GF-D8 (cell line): ENCODE data around the gene PTPRM.

Experiments
- DNase-seq: peaks from one replicate; lab custom pipeline; 2025; lab: John Stamatoyannopoulos, UW

PTPRM gene

DNA sequence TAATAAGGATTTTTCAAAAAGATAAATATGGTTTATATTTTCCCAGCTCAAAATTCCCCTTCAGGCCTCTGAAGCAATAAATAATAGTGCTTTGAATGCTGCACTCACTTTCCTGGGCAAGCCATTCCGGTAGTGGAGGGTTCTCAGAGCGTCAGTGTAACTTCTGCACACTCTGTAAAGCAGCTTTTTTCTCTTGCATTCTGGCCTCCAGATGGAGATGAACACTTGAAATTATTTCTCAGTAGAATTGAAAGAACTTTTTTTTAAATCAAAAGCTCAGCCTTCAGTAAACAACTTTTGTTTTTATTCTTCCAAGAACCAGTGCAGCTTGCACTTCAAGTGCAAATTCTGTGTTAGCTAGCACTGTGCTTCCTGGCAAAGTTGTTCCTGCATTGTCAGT is 761.0 kb downstream of the PTPRM start:
- no peak for DNase-seq

- no peak for DNase-seq
Measured at GRCh38 chr18:8329186-8329771, 762.2 kb downstream of the PTPRM start.

DNA sequence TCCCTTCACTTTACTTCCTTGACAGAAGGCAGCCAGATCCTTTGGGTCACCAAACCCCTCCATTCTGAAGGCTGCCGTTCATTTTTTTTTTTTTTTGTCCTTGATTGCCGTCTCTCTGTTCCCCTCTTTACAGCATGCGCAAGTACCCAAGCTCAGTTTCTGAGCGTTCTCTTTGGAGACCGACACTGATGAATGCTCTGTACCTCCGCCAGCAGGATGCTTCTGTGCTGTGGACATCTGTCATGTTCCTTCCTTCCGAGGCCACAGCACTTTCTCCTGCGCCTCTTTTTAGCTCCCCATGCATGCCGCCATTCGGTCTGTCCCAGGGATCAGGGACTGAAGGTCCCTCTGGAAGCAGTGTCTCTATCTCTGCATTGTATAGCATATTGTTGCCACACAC is 763.5 kb downstream of the PTPRM start:
- DNase-seq = no peak

DNA sequence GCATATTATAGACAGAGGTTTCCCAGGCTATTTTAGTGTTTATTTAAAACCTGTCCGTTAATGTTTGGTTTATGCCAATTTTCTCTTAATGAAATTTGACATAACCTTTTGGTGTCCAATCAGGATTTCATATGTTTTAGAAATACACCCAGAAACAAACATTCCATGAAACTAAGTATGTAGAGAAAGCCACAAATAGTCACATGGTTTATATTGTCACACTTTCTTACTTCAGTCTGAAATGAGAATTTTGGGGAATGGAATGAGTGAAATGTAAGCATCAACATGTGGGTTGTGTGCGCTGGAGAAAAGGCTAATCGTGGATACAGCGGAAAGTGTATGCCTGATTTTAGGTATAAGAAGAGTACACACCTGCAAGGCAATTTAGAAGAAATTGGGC is 765.2 kb downstream of the PTPRM start:
- DNase-seq = no peak

GRCh38 chr18:8333961-8334360 is 766.8 kb downstream of the PTPRM start:
- DNase-seq = no peak

DNA sequence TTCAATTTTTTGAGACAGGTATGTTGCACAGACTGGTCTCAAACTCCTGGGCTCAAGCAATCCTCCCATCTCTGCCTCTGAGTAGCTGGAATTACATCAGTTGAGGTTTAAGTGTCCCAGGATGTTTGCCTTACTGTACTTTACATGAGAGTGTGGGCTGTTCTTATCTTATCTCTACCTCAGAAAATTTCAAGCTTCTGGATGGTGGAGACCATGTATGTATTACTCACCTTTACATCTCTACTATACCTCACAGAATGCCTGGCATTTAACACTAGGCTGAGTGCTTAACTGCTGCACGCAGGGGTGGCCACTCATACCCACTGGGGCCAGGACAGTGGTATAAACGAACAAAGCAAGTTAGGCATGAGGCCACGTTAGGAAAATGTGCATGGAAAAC is 770.1 kb downstream of the PTPRM start:
- no peak for DNase-seq

- no peak for DNase-seq
Measured at GRCh38 chr18:8339210-8339609, 772.1 kb downstream of the PTPRM start.

DNA sequence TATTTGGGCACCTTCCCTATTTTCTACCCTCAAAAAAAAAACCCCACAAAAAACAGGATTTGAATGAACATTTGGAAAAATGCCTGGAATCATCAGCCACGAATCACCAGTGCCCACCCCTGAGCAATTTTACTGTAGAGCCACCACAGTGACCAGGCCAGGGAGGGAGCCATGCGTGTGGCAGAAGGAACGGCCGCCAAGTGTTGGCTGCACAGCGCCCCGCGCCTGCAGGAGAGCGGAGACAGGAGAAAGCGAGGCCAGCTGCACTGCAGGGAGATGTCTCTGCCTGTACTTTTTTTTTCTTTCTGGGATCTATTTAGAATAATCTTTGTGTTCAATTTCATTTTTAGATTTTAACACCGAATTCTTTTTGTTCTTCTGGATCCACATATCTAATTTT is 772.8 kb downstream of the PTPRM start:
- no peak for DNase-seq

DNA sequence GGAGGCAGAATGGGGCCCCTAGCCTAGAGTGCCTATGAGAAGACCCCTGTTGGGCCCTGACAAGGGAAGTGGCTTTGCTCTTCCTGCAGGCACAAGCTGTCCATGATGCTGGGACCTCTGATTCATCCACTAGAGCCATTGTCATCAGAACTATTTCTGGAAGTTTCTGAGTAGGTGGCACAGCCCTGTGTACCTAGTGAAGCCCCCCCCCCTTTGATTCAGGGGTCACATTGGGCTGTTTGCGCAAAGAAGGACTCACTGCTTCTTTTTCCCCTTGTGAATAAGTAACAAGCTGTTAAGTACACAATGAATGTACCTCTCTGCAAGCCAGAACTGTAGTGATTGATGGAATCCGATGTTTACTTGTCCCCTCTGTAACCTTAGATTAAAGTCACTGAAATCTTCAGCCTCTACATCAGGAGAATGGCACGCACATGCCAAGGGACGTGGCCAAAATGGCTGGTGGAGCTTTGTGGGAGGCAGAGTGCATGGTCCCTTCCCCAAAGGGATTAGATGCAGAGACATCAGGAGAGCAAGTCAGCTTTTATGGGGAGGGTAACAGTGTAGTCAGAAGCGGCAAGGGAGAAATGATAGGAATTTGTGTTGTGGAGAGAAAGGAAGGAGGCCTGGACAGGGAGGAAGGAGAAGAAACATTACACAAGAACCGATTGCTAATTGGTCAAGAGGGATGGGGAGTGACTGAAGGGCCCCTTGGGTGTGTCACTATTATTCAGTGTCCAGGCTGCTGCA is 774.5 kb downstream of the PTPRM start:
- no peak for DNase-seq

DNA sequence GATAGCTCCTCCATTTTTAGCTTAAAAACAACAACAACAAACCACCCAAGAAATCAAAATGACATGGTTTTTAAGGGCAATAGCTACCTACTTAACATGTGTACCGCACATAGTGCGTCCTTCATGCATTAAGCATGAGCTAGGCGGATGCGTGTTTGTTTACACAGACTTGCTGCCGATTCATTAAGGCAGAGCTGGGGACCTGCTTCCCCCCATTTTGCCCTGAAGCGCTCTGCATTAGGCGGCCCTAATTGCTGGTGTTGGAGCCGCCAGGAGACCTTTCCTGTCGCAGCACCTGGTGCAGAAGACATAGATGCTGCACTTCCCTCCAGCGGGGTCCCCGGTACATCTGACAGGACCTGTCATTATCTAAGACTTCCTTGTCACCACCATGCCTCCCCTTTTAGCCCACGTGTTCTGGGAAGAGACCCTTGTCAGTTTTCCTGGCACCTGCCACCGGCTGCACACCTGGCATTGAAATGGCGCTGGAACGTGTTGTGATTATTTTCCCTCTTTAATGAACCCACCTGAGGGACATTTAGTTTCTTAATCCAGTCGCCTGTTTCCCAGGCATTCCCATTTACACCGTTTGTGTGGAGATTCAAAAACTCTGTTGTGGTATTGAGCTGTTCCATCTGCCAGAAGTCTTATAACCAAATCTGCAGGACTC is 781.1 kb downstream of the PTPRM start:
- no peak for DNase-seq

GRCh38 chr18:8349608-8350323 is 782.6 kb downstream of the PTPRM start:
- no peak for DNase-seq

- no peak for DNase-seq
Measured at GRCh38 chr18:8350628-8351027, 783.5 kb downstream of the PTPRM start.

DNA sequence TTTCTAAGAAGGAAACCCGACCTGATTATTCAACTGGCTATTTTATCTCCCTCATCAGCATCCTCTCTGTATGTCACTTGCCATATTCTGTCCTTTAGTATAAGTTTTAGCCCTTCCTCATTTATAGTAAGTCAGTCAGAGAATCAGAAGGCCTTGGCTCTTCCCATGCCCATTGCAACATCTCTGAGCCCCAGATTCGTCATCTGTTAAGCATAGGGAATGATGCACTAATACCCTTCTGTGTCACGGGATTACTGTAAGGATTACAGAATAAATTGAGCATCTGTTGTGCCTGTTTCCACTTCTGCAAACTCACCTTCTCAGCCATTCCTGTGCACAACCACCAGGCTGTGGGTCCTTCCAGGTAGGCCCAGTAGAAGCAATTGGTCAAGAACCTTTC is 784.0 kb downstream of the PTPRM start:
- DNase-seq = no peak

DNA sequence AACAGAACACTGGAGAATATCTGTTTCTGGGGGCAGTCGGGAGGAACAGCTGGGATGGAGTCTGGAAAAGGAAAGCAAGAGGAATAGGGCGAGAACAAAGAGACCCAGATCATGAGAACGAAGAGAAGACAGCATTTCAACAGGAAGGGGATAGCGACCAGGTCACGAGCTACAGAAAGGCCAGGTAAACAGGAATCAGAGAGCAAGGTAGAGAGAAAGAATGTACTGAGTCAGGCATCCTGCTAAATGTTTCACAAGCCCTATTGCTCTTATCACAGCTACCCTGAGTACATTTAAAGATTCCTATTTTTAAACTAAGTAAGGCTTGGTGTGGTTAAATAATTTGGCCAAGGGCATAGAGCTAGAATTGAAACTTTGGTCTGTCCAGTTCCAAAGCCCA is 787.2 kb downstream of the PTPRM start:
- no peak for DNase-seq

DNA sequence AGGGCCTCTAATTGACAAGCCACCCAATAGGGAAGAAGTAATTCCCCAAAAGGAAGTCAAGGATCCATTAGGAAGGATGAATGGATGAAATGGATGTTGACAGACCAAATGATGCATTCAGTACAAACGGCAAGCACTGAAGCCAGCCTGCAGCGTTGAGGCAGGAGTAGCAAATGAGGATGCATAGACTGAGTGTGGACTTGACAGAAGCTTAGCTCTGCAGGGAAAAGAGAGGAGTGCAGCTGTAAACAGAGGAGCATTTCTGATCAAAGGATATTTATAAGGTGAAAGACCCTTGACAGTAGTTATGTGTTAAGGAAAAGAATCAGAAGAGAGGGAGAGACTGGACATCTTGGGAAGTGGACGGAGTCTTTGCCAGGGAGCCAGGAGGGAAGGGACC is 788.9 kb downstream of the PTPRM start:
- DNase-seq = no peak

- DNase-seq = no peak
Measured at GRCh38 chr18:8357320-8357719, 790.2 kb downstream of the PTPRM start.

DNA sequence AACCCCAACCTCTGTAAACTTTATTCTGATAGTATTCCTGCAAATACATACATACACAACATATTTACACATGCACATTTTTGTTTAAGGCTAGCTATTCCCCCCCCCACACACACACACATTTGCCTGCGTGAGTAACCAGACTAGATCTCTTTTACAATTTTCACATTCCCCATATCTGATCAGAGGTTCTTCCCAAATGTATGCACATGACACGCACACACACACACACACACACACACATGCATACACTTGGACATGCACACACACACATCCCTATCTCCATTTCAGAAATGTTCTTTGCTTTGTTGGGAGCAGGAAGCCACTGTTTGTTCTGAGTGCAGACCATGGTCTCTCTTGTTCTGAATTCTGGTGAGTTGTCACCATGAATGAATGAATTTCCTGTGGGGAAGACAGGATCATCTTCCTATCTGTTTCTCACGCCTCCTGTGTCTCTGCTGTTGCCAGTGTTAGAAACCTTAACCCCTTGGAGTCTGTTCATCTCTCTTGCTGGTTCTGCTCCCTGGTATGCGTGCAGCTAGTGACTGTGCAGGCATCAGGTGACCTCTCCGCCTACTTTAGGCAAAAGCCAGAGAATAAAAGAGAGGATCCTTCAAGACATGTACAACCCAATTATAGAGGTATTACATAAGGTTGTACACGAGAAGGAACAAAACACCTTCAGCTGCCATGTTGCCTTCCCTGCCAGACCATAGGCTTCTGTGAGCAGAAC is 791.1 kb downstream of the PTPRM start:
- no peak for DNase-seq

DNA sequence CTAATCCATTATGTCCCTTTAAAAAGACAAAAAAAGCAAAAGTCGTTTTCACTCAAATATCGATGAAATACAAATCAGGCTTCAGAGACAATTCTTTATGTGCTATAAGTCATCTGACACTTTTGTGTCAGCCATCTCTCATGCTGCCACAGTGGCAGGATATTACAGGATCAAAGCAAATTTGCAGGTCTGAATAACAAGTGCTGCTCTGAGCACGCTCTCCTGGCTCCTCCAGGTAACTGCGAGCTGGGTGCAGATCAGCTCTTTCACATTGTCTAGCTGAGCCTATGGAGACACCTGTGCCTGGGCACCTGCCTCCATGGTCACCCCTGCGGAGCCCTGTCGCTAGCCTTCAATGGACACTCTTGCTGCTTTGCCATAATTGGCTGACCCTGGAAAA is 792.0 kb downstream of the PTPRM start:
- no peak for DNase-seq

GRCh38 chr18:8359481-8359880 is 792.4 kb downstream of the PTPRM start:
- no peak for DNase-seq

GRCh38 chr18:8361941-8362471 is 794.9 kb downstream of the PTPRM start:
- DNase-seq = no peak

DNA sequence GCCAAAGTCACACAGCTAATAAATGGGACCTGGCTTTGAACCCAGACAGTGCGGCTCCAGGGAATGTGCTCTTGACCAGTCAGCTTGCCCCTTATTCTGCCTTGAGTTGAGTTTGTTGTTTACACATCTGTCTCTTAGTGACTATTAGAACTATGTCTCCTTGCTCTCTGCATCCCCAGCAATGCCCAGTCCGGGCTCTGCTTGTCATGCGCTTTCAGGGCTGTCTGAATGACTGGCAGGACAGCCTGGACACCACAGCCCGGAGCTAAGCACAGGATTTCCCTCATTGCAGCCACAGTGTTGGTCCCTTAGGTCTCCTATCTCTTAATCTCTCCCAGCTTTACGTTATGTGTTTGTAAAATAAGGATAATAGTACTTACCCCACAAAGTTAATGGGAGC is 795.7 kb downstream of the PTPRM start:
- DNase-seq = no peak

- no peak for DNase-seq
Measured at GRCh38 chr18:8364385-8364784, 797.3 kb downstream of the PTPRM start.
